Breast epithelium (tissue), 4 donors: ENCODE data around the gene CIAO3. TPM values are rescaled to one million over a fixed set of nuclear protein-coding genes. Genes with fewer than 3 reads are reported as not detected.

Source experiments
- DNase-seq, 2 donors: peaks; one replicate each; pipeline ENCODE4 v3.0.0-alpha.2; 2019; ENCODE audit warnings: low spot score in 2 of 2
- H3K27ac ChIP-seq, 2 donors: fragments of 200-600 bp; sonication (generic) in 1 of 2; one replicate each; pipeline ENCODE4 v1.5.1; 2016 to 2019; ENCODE audit warnings: mild to moderate bottlenecking in 1 of 2
- H3K27me3 ChIP-seq, 2 donors: fragments of 200-600 bp; sonication (generic) in 1 of 2; one replicate each; pipeline versions ENCODE4 v1.5.1 to v1.6.0; 2017 to 2019; ENCODE audit warnings: control low read depth in 1 of 2, mild to moderate bottlenecking in 1 of 2
- H3K36me3 ChIP-seq: fragments of 200-600 bp; one replicate; pipeline ENCODE4 v1.5.1; 2019
- H3K4me1 ChIP-seq, 2 donors: fragments of 200-600 bp; sonication (generic); one replicate each; pipeline ENCODE4 v1.5.1; 2016 to 2019; ENCODE audit warnings: control low read depth in 1 of 2
- H3K4me3 ChIP-seq, 3 donors: fragments of 200-600 bp; sonication (generic); 1 replicate in 2 of 3; 2 replicates in 1 of 3; pipeline ENCODE4 v1.5.1; 2016 to 2019; ENCODE audit warnings: mild to moderate bottlenecking in 3 of 3, moderate library complexity in 2 of 3
- H3K9me3 ChIP-seq, 2 donors: fragments of 200-600 bp; sonication (generic) in 1 of 2; one replicate each; pipeline ENCODE4 v1.5.1; 2016 to 2019; ENCODE audit warnings: control low read depth in 1 of 2
- POLR2A ChIP-seq: fragments of 450-650 bp; IDR thresholded peaks from one replicate; pipeline ENCODE4 v1.6.1; 2016; ENCODE audit warnings: antibody characterized with exemption, mild to moderate bottlenecking, moderate library complexity
- POLR2AphosphoS5 ChIP-seq, 3 donors: sonication (generic); formaldehyde crosslinking; IDR thresholded peaks; one replicate each; pipeline ENCODE4 v1.6.1; 2017; ENCODE audit warnings: antibody characterized with exemption in 3 of 3
- intact Hi-C: fragments of 100-400 bp; cut with DNase I; formaldehyde crosslinking; loops from one replicate; pipeline ENCODE4 v1.15.1; 2023; ENCODE audit warnings: low total_unique reads
- total RNA-seq, 3 donors: library from RNA; depleted of rRNA; stranded (reverse); fragments of >200 nt; gene quantifications; one replicate each; pipeline ENCODE4 v1.1.0, GENCODE V29; 2016
- TF ChIP-seq, protein P1 (sequence below), 3 donors: fragments of 450-650 bp; IDR thresholded peaks; one replicate each; pipeline ENCODE4 v1.5.1; 2016 to 2017; ENCODE audit warnings: antibody characterized with exemption in 3 of 3, mild to moderate bottlenecking in 3 of 3, moderate library complexity in 3 of 3

CIAO3 gene
- total RNA-seq, 3 donors from 2014 or later: 23.0 to 43.2 (median 41.6) TPM

- peaks cover 23 to 95% of the 10 kb centered on the region in 2 donors for H3K27me3 ChIP-seq
- H3K36me3 ChIP-seq: no peaks in the 10 kb centered on the region
- H3K4me1 ChIP-seq: peaks cover 2 to 6% of the 10 kb centered on the region in 2 donors
- TF ChIP-seq, protein P1, sequence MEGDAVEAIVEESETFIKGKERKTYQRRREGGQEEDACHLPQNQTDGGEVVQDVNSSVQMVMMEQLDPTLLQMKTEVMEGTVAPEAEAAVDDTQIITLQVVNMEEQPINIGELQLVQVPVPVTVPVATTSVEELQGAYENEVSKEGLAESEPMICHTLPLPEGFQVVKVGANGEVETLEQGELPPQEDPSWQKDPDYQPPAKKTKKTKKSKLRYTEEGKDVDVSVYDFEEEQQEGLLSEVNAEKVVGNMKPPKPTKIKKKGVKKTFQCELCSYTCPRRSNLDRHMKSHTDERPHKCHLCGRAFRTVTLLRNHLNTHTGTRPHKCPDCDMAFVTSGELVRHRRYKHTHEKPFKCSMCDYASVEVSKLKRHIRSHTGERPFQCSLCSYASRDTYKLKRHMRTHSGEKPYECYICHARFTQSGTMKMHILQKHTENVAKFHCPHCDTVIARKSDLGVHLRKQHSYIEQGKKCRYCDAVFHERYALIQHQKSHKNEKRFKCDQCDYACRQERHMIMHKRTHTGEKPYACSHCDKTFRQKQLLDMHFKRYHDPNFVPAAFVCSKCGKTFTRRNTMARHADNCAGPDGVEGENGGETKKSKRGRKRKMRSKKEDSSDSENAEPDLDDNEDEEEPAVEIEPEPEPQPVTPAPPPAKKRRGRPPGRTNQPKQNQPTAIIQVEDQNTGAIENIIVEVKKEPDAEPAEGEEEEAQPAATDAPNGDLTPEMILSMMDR (IDR thresholded peaks at IDR 0.05): no peak
- TF ChIP-seq POLR2A: no peak
- TF ChIP-seq POLR2AphosphoS5 (IDR thresholded peaks at IDR 0.05): no peak
- H3K9me3 ChIP-seq: no peaks in the 10 kb centered on the region
- DNase-seq: no peak
- H3K4me3 ChIP-seq: peak overlapping the region in 2 of 3 donors; percentile 27 to 60
- H3K27ac ChIP-seq: no peak overlapping the region
- intact Hi-C loops: no loop called here
These were observed 36.0 kb downstream of the CIAO3 start for GRCh38 chr16:704552-705380.

DNA sequence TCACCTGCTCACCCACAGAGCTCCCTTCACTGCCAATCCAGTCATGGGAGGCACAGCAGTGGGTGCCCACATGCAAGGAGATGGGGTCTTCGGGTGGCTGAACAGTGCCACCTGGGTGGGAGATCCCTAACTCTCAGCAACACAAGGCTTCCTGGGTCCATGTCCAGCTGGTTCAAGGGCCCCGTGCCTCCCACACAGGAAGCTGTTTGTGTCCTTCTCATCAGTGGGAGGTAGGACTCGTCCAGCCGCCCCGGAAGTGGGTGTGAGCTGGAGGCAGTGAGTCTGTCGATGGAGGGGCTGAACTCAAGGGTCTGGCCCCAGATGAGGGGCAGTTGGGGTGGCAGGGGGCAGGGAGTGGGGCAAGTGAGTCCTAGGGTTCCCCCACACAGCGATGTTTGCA, 36.8 kb downstream of the CIAO3 start:
- Histone ChIP-seq H3K27ac (no peak overlapping the region), H3K4me3 (no peak overlapping the region), H3K9me3 (no peaks in the 10 kb centered on the region), H3K27me3 (peaks cover 18 to 95% of the 10 kb centered on the region in 2 donors), H3K36me3 (no peaks in the 10 kb centered on the region), H3K4me1 (peaks cover 2 to 6% of the 10 kb centered on the region in 2 donors)
- TF ChIP-seq, protein P1 (IDR thresholded peaks at IDR 0.05): no peak
- no peak for TF ChIP-seq POLR2A
- TF ChIP-seq POLR2AphosphoS5 (IDR thresholded peaks at IDR 0.05): no peak
- intact Hi-C loops: no loop called here
- DNase-seq: no peak

GRCh38 chr16:703406-703805, 37.4 kb downstream of the CIAO3 start:
- intact Hi-C loops: no loop called here
- no peaks in the 10 kb centered on the region for H3K9me3 ChIP-seq
- H3K27me3 ChIP-seq: peaks cover 17 to 90% of the 10 kb centered on the region in 2 donors

DNA sequence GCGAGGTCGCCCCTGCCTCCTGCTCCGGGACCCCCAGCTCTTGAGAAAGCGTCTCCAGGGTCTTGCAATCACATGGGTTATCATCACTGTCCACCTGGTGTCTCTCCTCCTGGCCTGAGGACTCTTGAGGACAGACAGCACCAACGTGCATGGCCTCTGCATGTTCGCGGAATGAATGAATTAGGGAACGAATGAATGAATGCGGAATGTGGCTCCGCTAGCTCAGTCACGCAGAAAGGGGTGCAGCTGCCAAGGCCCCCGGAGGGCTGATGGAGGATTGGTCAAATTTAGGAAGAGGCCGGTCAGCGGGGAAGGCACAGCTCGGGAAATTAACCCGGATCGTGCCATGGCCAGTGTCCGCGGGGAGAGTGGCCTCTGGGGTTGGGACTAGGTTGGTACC, 38.5 kb downstream of the CIAO3 start:
- Histone ChIP-seq H3K36me3 (no peaks in the 10 kb centered on the region), H3K9me3 (no peaks in the 10 kb centered on the region), H3K4me3 (no peak overlapping the region), H3K4me1 (peaks cover 2 to 6% of the 10 kb centered on the region in 2 donors), H3K27me3 (peaks cover 17 to 79% of the 10 kb centered on the region in 2 donors), H3K27ac (no peak overlapping the region)
- DNase-seq: no peak
- TF ChIP-seq, protein P1 (IDR thresholded peaks at IDR 0.05): no peak
- TF ChIP-seq POLR2AphosphoS5 (IDR thresholded peaks at IDR 0.05) (no peak), POLR2A (no peak)
- intact Hi-C loops: no loop called here

More at GRCh38 chr16:703406-703805, 37.4 kb downstream of the CIAO3 start:
- Histone ChIP-seq H3K4me3 (no peak overlapping the region), H3K27ac (no peak overlapping the region), H3K4me1 (peaks cover 2 to 6% of the 10 kb centered on the region in 2 donors), H3K36me3 (no peaks in the 10 kb centered on the region)
- no peak for DNase-seq
- TF ChIP-seq POLR2AphosphoS5 (IDR thresholded peaks at IDR 0.05) (no peak), POLR2A (no peak)
- TF ChIP-seq, protein P1 (IDR thresholded peaks at IDR 0.05): no peak
